Activated CD8-positive, alpha-beta memory T cell treated with anti-CD3 and anti-CD28 coated beads, Interleukin-2, amount 50 U/mL, for 1 hour (primary cell): ENCODE measurements around the gene TMEM147.

Experiments used
- DNase-seq: peaks from one replicate; pipeline ENCODE4 v3.0.0-alpha.2; 2020; ENCODE audit errors: extremely low read depth

TMEM147 gene

GRCh38 chr19:35519291-35519690 lies 26.1 kb upstream of the TMEM147 start:
- no peak for DNase-seq

DNA sequence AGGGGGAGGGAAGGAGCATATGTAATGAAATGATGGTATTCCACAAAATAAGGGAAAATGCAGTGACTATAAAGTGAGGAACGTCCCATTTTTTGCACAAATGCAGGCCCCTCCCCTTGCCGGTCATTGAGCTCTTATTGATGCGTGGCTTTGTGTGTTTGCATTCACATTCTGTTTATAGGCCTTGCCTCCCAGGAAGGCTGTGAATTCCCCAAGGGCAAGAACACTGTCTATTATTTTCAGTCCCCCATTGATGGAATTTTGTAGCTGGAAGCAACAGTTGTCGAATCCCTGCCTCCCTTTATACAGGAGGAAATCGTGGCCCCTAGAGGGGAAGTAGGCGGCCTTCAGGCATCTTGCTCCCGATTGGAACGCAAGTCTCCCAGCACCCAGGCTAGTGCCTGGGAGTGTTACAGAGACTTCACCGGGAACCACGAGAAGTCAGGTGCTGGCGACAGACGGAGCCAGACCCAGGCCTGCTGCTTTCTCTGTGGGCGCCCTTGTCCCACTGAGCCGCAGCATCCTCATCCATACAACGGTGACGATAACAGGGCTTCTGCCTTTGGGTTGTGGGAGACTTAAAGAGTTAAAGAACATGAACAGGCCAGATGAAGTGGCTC lies 24.2 kb upstream of the TMEM147 start:
- no peak for DNase-seq

- no peak for DNase-seq
Measured at GRCh38 chr19:35522745-35523327, 22.6 kb upstream of the TMEM147 start.

DNA sequence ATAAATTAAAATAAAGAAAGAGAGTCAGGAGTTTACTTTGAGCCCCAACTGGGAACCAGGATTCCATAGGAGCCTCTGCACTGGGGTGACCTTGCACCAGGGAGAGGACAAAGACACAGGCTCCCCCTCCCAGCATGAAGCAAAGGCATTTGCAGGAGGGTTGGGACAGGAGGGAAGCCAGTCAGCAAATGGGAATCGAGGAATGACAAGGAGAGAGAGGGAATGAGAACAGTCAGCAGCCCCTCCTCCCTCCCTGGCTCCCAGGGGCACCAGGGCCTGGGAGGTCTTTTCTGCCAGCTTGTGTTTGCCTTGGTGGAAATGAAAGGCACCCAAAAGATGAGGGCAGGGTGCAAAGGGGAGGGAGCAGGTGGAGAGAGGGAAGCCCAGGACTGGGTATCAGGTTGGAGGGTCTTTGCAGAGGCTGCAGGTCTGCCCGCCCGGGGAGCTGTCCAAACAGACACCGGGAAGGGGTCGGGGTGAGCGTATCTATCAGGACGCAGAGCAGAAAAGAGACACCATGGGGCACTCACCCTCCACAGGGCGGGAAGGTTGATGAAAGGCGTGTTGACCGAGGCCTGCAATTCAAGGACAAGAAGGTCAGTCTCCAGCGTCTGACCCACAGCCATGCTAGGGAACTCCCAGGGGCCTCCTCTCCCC lies 21.1 kb upstream of the TMEM147 start:
- no peak for DNase-seq

- DNase-seq = no peak
Measured at GRCh38 chr19:35525873-35526272, 19.6 kb upstream of the TMEM147 start.

- DNase-seq = no peak
Measured at GRCh38 chr19:35528218-35529038, 17.0 kb upstream of the TMEM147 start, which contains the start of gene SBSN. Gene SBSN (minus strand): TSS chr19:35528311. CDS start chr19:35528281, 30 bp downstream.

DNA sequence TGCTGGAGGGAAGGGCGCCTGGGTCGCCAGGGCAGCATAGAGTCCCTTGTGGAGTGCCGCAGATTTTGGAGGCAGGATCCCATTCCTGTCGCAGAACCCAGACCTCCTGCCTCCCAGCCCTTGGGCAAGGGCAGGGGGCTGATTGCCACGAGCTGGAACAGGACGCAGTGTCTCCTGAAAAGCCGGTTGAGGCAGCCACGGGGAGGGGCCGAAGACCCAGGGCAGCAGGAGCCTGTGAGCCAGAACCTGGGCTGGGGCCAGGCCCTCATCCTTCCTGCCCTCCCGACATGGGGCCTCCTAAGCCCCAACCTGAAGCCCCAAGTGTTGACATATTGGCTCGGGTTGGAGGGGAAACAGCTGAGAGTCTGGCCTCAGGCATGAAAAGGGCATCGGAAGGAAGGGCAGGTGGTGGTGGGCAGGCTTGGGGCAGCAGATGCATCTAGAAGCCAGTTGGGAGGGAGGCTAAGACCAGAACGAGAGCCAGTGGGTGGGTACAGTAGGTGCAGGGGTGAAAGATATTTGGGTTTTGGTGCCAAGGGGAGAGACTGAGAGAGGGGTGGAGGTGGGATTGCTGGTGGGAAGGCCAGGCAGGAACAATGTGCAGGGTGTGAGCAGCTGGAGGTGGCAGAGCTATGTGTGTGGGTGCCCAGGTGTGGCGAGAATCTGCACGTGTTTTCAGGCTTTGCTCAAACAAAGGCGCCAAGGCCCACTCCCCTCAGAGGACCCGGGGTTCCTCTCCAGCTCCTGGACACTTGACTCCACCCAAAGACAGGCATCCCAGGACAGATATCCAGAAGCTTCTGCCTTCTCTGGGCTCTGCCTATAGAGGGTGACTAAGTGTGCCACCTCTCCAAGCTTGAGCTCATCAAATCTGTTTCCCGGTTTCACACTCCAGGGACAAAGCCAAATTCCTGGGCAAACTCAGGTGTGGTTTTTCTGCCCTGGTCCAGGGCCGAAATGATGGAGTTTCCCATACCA lies 15.9 kb upstream of the TMEM147 start:
- no peak for DNase-seq

DNA sequence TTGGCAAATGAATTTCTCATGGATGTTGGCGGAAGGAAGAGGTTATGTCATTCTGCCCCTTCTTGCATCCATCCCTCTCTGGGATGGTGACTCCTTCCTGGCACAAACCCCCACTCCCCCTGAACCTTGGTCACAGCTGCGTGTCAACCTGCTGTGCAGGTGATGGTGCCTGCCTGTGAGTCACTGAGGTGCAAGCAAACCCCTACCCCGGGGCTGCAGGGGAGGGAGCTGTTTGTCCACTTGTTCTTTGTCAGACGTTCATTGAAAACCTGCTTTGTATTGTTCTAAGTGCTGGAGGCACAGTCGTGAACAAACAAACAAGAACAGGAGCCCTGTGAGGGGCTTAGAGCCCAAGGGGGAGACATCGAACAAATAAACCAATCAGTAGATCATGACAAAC lies 14.1 kb upstream of the TMEM147 start:
- no peak for DNase-seq

- DNase-seq = no peak
Measured at GRCh38 chr19:35533201-35533821, 12.1 kb upstream of the TMEM147 start, which contains the start of gene GAPDHS. Gene GAPDHS (plus strand): TSS chr19:35533456. CDS start chr19:35533528, 72 bp downstream.

DNA sequence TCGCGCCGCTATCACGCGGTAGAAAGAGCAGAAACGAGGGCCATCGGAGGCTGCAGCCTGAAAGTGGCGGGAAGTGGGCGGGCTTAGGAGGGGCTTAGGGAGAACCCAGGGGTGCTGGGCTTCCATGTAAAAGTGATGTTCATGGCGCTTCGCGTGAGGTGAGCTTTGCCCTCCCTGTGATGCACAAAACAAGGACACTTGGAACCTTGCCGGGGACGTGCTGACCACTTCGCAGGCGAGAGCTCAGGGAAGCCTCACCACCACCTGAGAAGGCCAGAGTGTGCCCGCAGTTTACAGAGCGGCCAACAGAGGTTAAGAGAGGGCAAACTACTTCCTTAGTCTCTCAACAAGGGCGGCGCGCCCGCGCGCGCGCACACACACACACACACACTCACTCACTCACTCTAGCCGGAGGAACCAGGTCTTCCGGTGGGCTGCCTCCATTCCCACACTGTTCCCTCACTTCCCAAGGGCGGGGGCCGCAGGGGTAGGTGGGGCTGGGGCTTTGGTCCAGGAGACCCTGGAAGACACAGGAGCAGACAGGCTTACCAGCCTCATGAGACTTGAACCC lies 11.5 kb upstream of the TMEM147 start:
- DNase-seq = no peak

DNA sequence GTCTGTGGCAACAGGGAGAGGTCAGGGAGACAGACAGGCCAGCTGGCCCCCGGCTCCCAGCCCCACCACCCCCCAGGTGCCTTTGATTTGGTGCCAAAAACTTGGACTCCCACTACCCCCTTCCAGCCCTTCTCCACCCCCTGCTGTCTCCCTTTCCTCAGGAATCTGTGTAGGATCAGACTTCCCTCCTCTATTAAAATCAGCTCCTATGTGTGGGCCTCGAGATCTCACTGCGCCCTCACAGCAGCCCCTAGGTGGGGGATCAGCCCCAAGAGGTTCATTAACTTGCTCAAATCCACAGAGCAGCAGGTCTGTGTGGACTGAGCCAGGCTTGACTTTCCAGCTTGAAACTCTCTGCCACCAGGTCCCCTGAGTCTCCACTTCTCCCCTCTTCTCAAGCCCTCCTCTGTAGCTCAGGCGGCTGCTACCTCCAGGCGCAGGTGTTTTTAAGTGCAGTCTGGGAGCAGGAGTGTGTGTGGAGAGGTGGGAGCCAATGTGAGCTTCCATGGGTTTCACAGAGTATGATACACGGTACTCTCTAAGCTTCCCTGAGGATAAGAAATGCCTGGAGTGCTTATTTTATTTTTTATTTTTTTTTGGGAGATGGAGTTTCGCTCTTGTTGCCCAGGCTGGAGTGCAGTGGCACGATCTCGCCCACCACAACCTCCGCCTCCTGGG lies 10.5 kb upstream of the TMEM147 start:
- no peak for DNase-seq

DNA sequence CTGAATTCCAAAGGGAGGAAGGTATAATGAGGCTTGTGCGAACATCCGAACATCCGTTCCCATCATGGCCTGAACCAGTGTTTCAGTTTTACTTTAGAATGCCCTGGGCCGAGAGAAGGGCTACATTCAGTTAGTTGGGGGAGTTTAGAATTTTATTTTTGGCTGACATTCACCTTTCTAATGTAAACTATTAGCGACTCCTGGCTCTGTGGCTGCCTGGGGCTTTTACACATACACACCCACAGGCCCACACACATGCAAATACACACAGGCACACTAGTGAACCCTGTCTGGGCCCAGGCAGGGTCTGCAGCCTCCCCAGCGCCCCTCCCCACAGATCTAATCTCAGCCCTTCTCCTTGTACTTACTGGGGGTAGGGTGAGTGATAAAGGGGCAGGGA lies 6.1 kb upstream of the TMEM147 start:
- DNase-seq = no peak

DNA sequence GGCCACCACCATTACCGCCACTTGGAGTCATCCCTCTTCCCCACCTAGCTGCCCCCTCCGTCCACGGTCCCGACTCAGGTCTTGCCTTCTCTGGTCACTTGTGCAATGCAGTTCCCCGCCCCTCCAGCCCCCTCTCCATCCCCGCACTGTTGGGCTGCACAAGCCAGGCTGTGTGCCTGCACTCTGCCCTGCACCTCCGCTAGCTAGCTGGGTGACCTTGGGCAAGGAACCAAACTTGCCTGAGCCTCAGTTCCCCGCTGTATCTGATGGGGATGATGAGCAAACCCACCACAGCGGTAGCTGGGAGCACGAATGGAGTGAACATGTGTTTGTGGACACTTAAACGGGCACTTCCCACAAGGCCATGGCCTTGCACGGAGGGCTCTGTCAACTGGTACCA lies 5.6 kb upstream of the TMEM147 start:
- no peak for DNase-seq

- DNase-seq = no peak
Measured at GRCh38 chr19:35540356-35540927, 5.0 kb upstream of the TMEM147 start.

- DNase-seq = no peak
Measured at GRCh38 chr19:35542209-35542608, 3.2 kb upstream of the TMEM147 start.

GRCh38 chr19:35543280-35544109 lies 1.9 kb upstream of the TMEM147 start:
- no peak for DNase-seq

DNA sequence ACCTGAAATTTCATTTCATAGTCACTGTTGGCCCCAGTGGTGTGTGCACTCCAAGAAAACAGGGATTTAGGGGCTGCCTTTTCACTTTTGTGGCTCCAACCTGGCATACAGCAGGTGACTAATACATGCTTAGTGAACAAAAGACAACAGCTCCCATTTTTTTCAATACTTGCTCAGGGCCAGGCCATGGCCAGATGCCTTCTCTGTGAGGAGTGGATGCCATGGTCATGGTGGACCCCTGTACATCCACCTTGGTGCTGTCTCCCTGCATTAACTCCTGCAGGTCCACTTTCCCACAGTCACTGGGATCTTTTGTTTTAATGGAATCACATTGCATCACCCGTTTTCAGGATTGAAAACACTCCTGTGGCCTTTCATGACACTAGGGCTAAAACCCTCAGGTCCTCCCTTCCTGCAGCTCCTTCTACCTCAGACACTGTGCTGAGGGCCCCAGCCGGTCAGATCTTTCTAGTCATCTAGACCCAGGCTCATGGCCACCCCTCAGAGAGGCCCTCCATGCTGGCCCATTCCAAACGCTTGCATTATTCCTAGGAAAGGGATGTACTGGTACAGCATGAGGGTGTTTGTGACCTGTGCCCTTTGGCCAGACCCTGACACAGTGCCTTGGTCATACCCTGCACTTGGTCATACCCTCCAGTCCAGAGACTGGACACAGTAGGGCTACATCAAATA lies 1.2 kb upstream of the TMEM147 start:
- no peak for DNase-seq

DNA sequence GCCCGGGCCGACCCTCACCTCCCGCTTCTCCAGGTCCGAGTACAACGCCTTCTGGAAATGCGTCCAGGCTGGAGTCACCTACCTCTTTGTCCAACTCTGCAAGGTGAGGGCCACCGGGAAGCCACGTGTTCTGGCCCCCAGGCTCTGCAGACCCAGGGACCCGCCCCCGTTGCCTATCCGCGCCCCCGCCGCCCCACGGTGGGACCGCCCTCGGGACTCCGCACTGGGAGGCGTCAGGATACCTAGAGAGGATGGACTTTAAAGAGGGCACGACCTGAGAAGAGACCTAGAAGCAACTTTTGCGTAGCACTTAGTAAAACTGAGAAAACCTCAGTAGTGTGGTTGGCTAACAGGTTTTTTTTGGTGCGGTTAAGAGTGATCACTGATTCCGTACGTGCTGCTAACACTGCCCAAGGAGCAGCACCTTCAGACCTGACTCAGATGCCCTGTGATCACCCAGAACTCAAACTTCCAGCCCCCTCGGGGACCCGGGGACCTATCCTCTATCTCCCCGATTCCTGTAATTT lies 492 bp downstream of the TMEM147 start:
- DNase-seq = no peak
